Esophagus (tissue), 2 donors: ENCODE measurements around the gene RAD51B. TPM values are rescaled to one million over a fixed set of nuclear protein-coding genes. Genes with fewer than 3 reads are reported as not detected.

ENCODE experiments used
- H3K27ac ChIP-seq, 2 donors: one replicate each; pipeline ENCODE4 v1.5.1; 2013; ENCODE audit warnings: low read depth in 2 of 2, mild to moderate bottlenecking in 2 of 2, inconsistent platforms in 1 of 2, low read length in 1 of 2, moderate library complexity in 1 of 2
- H3K27me3 ChIP-seq, 2 donors: one replicate each; pipeline ENCODE4 v1.6.1; 2013; ENCODE audit warnings: low read length in 2 of 2, control low read depth in 1 of 2, mild to moderate bottlenecking in 1 of 2; ENCODE audit not compliant: insufficient read depth in 2 of 2, control insufficient read depth in 1 of 2
- H3K36me3 ChIP-seq, 2 donors: one replicate each; pipeline ENCODE4 v1.6.1; 2013; ENCODE audit warnings: low read length in 1 of 2; ENCODE audit not compliant: control insufficient read depth in 2 of 2, insufficient read depth in 2 of 2
- H3K4me1 ChIP-seq, 2 donors: one replicate each; pipeline ENCODE4 v1.6.1; 2013; ENCODE audit warnings: low read length in 1 of 2; ENCODE audit not compliant: control insufficient read depth in 2 of 2, insufficient read depth in 2 of 2
- H3K4me3 ChIP-seq, 2 donors: one replicate each; pipeline ENCODE4 v1.5.1; 2013; ENCODE audit warnings: low read length in 2 of 2, mild to moderate bottlenecking in 2 of 2, low read depth in 1 of 2, moderate library complexity in 1 of 2
- H3K9me3 ChIP-seq, 2 donors: one replicate each; pipeline ENCODE4 v1.6.1; 2013; ENCODE audit warnings: mild to moderate bottlenecking in 2 of 2, low read depth in 1 of 2, low read length in 1 of 2, moderate library complexity in 1 of 2; ENCODE audit not compliant: control insufficient read depth in 2 of 2, insufficient read depth in 1 of 2
- WGBS, 2 donors: extraction: QIAGEN DNeasy Blood & Tissue Kit; methylation state at CpG; one replicate each; pipeline ENCODE4 v1.1.7; 2013; 5-methylcytosine and 5-hydroxymethylcytosine counted together
- polyA plus RNA-seq, 2 donors: library from polyadenylated mRNA; stranded (reverse); fragments of 200-250 nt; gene quantifications; one replicate each; pipeline ENCODE4 v1.2.3, GENCODE V29; 2013
- donor health status: healthy with polysubstance abuse.
- donor health status: Bipolar disorder and iron deficiency.

RAD51B gene
- polyA plus RNA-seq, 2 donors, result 3.2 to 4.0 TPM

DNA sequence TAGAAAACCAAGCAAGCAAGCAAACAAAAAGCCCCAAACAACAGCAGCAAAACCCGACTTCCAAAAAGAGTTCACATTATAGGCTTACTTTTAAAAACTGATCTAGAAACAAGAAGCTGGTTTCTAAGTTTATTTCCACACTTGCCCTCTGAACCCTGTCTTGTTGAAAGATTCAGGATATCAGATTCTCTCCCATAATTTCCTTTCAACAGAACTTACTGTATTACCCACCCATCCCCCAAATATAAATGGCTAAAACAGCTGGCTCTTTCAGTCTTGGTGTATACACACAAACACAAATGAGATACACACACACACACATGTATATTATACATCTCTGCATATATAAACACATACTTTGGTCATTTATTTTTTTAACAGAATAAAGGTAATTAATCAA lies 512.4 kb downstream of the RAD51B start:
- H3K36me3 ChIP-seq, result no peaks in the 10 kb centered on the region
- no peak overlapping the region for H3K27ac ChIP-seq
- no peaks in the 10 kb centered on the region for H3K27me3 ChIP-seq
- no peaks in the 10 kb centered on the region for H3K4me1 ChIP-seq
- no peaks in the 10 kb centered on the region for H3K9me3 ChIP-seq
- 80 to 91% methylated on average over 1 of the region's 1 CpG for WGBS, 2 donors
- no peak overlapping the region for H3K4me3 ChIP-seq

DNA sequence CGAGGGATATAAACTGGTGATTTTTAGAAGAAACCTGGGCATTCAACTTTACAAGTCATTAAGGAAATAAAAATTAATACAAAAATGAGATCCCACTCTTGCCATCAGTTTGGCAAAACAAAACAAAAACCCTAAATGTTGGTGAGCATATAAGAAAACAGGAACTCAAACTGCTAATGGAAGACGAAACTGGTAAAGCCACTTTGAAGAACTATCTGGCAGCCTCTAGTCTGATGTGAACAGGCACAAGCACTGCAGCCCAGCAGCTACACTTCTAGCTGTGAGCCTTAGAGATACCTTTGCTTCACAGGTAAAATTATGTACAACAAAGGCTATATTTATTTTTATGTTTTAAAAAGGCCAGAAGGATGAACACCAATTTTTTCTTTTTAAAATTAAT lies 513.7 kb downstream of the RAD51B start:
- 67 to 83% methylated on average over 2 of the region's 2 CpGs for WGBS, 2 donors
- Histone ChIP-seq H3K4me1 (no peaks in the 10 kb centered on the region), H3K36me3 (no peaks in the 10 kb centered on the region), H3K27ac (no peak overlapping the region), H3K9me3 (no peaks in the 10 kb centered on the region), H3K27me3 (no peaks in the 10 kb centered on the region), H3K4me3 (no peak overlapping the region)

DNA sequence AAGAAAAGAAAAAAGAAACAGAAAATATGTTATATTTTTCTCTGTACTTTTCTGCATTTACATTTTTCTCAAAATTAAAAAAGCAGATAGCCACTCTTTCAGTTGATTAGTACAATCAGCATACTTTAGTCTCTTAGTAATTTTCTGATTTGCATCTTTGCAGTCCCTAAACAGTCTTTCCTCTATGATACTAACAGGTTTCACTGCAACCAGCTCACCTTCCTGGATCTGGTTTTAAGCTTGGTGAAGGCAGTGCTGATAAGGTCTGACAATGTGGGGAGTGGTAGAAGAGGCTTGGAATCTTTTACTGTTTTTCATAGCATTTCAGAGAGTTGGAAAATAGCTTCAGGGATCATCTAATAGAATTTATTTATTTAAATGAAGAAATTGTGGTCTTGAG lies 515.7 kb downstream of the RAD51B start:
- Histone ChIP-seq H3K36me3 (no peaks in the 10 kb centered on the region), H3K9me3 (no peaks in the 10 kb centered on the region), H3K4me3 (no peak overlapping the region), H3K4me1 (no peaks in the 10 kb centered on the region), H3K27ac (no peak overlapping the region), H3K27me3 (no peaks in the 10 kb centered on the region)

DNA sequence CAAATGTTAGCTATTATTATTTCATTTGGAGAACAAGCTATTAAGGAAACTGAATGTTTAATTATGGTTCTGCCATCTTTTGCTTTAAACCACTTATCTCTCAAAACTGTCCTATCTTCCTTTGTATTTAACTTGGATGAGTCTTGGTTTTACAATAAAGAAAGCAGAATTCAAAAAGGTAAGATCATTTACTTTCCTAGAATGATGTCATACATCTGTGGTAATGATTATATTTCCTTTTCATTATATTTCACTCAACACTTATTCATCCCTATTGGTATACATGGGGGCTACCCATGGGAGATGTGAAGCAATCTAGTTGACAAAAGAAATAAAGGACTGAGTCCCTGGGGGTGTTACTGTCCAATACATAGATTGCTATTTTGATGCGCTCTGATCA lies 516.6 kb downstream of the RAD51B start:
- Histone ChIP-seq H3K27me3 (no peaks in the 10 kb centered on the region), H3K36me3 (no peaks in the 10 kb centered on the region), H3K27ac (no peak overlapping the region), H3K9me3 (no peaks in the 10 kb centered on the region), H3K4me1 (no peaks in the 10 kb centered on the region), H3K4me3 (no peak overlapping the region)
- 98 to 100% methylated on average over 1 of the region's 1 CpG for WGBS, 2 donors

DNA sequence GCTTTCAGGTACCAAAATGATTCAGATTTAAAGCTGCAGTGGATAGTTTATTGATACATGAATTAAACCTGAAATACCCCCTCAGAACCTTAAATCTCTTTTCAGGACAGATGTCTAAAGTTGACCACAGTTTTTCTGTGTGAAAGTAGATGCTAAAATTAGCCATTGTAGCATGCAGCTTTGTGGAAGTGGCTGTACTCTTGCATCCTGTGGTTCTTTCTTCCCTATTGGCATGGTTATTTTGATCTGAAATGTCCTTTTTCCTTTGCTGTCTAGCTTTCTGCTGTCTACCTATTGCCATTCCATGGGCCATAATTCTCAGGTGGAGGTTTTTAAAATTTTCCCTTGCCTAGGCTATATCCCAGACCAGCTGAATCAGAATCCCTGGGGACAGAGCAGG lies 517.7 kb downstream of the RAD51B start:
- Histone ChIP-seq H3K27ac (no peak overlapping the region), H3K27me3 (no peaks in the 10 kb centered on the region), H3K4me1 (no peaks in the 10 kb centered on the region), H3K36me3 (no peaks in the 10 kb centered on the region), H3K4me3 (no peak overlapping the region), H3K9me3 (no peaks in the 10 kb centered on the region)

DNA sequence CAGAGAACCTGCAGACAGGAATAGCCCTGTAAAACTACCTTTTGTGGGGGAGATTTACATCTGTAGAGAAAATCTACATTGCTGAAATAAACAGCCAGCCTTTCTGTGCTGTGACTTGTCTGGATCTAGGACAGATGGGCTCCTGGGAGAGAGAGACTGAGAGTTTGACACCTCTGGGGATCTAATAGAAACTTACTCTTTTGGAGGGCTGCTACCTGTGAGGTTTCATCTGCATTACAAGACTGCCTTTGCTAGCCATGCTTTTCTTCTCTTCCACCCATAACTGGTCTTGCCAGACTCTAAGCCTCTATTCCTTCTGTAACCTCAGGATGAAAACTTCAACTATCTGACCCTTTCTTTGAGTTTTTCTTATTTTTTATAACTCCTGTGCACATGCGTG lies 520.7 kb downstream of the RAD51B start:
- no peaks in the 10 kb centered on the region for H3K4me1 ChIP-seq
- no peaks in the 10 kb centered on the region for H3K36me3 ChIP-seq
- H3K9me3 ChIP-seq, result peaks cover 0 to 2% of the 10 kb centered on the region in 2 donors
- 95% methylated on average over 1 of the region's 1 CpG for WGBS, 2 donors
- no peak overlapping the region for H3K27ac ChIP-seq
- no peak overlapping the region for H3K4me3 ChIP-seq
- H3K27me3 ChIP-seq, result no peaks in the 10 kb centered on the region

DNA sequence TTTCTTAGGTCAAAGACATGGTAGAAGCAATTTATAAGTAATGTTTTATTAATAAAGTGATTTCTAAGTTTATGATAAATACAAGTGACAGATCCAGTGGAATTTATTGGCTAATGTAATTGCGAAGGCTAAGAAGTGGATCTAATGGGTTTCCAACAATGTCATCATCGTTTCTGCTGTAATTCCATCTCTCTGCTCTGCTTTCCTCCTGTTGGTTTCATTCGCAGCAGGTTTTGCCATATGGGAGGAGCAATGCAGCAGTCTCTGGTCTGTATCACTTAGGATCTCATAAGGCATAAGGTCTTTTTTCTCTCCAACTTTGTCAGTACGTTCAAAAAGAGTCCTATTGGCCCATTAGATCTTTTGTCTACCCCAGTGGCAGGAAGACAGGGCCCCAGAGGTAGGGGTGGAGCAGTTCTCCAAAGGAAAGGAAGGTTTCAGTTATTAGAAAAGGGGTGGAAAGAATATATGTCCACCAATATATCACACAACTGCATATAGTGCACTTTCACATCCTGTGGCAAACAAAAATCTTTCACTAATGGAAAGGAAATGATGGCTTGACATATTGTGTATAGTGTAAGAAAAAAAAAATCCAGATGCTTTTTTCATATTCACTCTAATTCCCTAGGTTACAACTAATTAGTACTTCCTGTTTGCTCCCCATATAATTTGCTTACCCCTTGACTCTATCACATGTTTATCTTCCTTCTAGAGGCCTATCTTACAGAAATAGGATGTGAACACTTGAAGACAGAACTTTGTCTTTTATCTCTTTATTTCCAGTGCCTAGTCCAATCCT lies 522.0 kb downstream of the RAD51B start:
- no peaks in the 10 kb centered on the region for H3K27me3 ChIP-seq
- no peak overlapping the region for H3K4me3 ChIP-seq
- H3K27ac ChIP-seq, result no peak overlapping the region
- H3K4me1 ChIP-seq, result no peaks in the 10 kb centered on the region
- H3K36me3 ChIP-seq, result no peaks in the 10 kb centered on the region
- H3K9me3 ChIP-seq, result peaks cover 0 to 2% of the 10 kb centered on the region in 2 donors
- 73 to 74% methylated on average over 4 of the region's 4 CpGs for WGBS, 2 donors

DNA sequence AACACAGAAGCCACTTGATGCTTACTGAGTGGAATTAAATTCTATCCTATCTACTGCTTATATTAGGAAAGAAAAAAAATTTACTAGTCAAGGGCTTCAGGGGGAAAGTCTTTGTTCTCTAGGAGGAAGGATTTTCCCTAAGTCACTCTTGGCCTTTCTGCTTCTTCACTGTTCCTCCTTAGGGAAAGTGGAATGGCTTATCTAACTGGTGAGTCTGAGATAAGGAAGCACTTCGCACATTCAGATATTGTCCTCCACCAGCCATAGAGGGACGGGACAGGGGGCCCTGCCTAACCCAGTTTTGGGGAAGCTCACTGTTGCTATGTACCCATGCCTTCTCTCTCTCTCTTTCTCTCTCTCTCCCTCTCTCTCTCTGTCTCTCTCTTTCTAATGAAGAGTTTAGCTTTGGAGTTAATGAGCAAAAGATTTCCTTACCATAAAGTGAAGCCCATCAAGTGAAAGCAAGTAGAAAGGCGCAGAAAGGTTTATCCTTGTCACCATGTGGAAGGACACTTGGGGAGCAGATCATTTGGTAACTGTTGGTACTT lies 522.7 kb downstream of the RAD51B start:
- Histone ChIP-seq H3K27ac (no peak overlapping the region), H3K9me3 (peaks cover 0 to 2% of the 10 kb centered on the region in 2 donors), H3K27me3 (no peaks in the 10 kb centered on the region), H3K4me3 (no peak overlapping the region), H3K36me3 (no peaks in the 10 kb centered on the region), H3K4me1 (no peaks in the 10 kb centered on the region)
- 89% methylated on average over 3 of the region's 3 CpGs for WGBS, 2 donors

DNA sequence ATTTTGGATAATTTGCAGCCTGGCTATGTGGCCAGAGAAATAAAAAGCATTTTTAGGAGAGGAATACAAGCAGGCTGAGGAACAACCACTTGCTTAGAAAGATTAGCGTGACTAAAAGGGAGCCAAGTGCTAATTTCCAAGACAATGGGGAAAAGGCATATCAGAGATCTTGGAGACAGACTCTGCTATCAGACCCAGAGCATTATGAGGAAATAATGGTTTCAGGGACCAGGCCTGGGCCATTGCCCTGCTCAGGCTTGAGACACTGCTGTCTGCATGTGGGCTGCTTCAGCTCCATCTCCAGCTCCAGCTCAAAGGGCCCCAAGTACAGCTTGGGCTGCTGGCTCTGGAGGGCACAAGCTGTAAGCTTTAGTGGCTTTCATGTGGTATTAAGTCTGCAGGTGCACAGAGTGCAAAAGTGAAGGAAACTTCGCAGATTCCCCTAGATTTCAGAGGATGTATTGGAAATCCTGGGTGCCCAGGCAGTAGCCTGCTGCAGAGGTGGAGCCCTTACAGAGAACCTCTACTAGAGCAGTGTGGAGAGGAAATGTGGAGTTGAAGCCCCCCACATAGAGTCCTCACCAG lies 524.0 kb downstream of the RAD51B start:
- Histone ChIP-seq H3K9me3 (peaks cover 0 to 2% of the 10 kb centered on the region in 2 donors), H3K36me3 (no peaks in the 10 kb centered on the region), H3K27ac (no peak overlapping the region), H3K4me3 (no peak overlapping the region), H3K4me1 (no peaks in the 10 kb centered on the region), H3K27me3 (no peaks in the 10 kb centered on the region)
- 95 to 97% methylated on average over 2 of the region's 2 CpGs for WGBS, 2 donors

DNA sequence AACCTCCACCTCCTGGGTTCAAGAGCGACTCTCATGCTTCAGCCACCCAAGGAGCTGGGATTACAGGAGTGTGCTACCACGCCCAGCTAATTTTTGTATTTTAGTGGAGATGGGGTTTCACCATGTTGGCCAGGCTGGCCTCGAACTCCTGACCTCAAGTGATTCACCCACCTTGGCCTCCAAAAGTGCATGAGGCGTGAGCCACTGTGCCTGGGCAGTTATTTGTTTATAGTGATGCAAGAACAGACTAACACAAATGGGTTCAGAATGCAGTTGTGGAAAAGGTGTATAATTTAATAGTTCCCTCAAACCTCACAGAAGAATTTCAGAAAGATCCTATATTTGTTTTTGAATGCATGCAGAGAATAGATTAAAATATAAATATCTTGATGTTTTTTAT lies 526.2 kb downstream of the RAD51B start:
- no peaks in the 10 kb centered on the region for H3K27me3 ChIP-seq
- WGBS, 2 donors, result 88 to 94% methylated on average over 4 of the region's 4 CpGs
- H3K4me3 ChIP-seq, result no peak overlapping the region
- no peaks in the 10 kb centered on the region for H3K4me1 ChIP-seq
- H3K36me3 ChIP-seq, result no peaks in the 10 kb centered on the region
- peaks cover 0 to 2% of the 10 kb centered on the region in 2 donors for H3K9me3 ChIP-seq
- no peak overlapping the region for H3K27ac ChIP-seq
